IPS DF 4.7 (cell line): ENCODE data around the gene TCF7L1.
"Not testable (repeated sequence)": the region's sequence is repeated elsewhere in the genome, so short reads cannot be mapped to it uniquely, and the experiment has no call there.

Source experiments
- DNase-seq: peaks from one replicate; pipeline ENCODE4 v3.0.0-alpha.2; 2013; ENCODE audit warnings: low spot score; ENCODE audit errors: extremely low read depth

The TCF7L1 gene, protein sequence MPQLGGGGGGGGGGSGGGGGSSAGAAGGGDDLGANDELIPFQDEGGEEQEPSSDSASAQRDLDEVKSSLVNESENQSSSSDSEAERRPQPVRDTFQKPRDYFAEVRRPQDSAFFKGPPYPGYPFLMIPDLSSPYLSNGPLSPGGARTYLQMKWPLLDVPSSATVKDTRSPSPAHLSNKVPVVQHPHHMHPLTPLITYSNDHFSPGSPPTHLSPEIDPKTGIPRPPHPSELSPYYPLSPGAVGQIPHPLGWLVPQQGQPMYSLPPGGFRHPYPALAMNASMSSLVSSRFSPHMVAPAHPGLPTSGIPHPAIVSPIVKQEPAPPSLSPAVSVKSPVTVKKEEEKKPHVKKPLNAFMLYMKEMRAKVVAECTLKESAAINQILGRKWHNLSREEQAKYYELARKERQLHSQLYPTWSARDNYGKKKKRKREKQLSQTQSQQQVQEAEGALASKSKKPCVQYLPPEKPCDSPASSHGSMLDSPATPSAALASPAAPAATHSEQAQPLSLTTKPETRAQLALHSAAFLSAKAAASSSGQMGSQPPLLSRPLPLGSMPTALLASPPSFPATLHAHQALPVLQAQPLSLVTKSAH

DNA sequence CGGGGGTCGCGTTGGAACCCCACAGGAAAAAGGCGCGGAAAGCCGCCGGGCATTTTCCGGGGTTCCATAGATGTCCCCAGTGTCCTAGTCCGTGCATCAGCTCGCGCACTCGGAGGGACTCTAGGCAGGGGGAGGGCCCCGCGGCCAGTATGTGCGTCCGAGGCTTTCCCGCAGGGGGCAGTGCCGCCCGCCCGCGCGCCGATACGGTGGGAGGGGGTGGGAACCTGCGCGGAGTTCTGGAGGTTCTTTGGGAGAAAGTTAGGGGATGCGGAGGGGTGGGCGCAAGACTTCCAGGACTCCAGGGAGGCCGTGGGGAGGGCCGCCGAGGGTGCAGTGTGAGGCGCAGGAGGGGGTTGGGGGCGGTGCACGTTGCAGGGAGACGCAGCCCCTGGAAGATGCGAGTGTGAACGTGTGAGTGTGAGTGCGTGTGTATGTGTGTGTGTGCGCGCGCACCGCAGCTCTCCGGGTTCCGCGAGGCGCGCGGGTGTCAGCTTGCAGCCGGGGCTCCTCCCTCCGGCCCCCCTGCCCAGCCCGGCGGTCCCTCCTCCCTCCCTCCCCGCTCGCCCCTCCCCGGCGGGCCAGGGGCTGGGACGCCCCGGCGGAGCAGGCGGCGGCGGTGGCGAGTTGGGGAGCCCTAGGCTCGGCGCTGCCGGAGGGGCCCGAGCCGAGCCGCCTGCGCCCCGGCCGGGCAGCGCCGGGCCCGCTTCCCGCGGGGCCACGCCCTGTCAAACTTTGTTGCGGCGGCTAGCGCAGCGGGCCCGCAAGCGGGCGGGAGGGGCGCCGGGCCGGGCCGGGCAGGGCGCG lies at the start of gene TCF7L1:
Gene TCF7L1 (plus strand): TSS at position 559 of the 804 bp plus-strand sequence. CDS start 293 bp downstream, outside the sequence.
- no peak for DNase-seq

DNA sequence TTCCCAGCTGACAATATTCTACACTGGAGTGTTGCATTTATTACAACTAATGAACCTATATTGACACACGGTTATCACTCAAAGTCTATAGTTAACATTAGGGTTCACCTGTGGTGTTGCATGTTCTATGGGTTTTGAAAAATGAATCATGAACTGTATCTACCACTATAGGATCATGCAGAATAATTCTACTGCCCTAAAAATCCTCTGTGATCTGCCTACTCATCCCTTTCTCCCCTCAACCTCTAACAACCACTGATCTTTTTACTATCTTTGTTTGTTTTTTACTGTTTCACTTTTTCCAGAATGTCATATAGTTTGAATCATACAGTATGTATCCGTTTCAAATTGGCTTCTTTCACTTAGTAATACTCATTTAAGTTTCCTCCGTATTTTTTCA lies 47.6 kb upstream of the TCF7L1 start:
- no peak for DNase-seq

DNA sequence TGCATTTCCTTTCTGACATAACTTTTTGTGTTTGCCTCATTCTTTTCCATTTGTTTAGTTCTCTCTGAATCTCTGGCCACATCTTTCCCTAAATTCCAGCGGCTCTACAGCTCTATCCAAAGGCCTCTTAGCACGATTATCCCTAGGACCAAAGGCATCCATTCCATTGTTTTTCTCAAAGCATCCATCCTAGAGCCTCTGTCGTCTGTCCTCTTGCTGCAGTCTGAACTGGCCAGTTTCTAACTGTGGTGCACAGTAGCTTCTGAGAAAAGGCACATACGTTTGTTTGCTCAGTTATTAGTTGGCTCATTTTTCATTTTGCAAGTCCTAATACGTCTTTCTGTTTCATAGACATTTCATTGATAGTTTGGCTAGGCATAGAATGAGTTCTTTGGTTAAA lies 45.7 kb upstream of the TCF7L1 start:
- DNase-seq: no peak

DNA sequence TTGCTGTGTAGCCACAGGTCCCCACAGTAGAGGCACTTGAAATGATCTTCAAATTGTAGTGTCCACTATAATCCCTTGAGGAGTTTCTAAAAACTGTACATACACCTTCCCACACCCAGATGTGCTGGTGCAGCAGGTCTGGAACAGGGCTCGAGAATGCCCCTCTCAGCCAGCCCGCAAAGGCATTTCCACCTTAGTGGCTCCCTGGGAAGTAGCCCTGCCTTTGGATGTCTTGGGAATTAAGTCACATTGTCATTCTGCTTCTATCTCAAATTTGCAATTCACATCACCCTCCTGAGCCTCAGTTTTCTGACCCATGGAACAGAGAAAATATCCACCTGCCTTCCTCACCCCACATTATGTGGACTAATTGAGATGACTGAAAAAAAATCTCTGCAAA lies 44.3 kb upstream of the TCF7L1 start:
- DNase-seq: no peak

DNA sequence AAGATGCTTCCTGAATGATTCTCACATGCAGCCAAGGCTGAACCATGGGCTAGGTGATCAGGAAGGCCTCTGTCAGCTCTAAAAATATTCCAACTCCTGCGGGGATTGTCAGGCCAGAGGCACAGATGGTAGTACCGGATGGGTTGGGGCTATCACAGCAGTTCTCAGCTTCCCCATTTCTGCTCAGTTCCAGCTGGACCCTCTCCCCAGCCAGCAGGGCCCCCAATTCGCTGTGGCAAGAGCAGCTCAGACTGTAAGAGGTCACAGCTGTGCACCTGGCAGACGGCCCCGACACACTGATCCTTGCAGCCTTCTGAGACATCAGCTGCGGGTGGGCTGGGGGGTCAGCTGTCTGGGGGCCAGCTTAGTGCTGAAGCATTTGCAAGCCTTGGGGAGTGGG lies 43.6 kb upstream of the TCF7L1 start:
- DNase-seq: no peak

DNA sequence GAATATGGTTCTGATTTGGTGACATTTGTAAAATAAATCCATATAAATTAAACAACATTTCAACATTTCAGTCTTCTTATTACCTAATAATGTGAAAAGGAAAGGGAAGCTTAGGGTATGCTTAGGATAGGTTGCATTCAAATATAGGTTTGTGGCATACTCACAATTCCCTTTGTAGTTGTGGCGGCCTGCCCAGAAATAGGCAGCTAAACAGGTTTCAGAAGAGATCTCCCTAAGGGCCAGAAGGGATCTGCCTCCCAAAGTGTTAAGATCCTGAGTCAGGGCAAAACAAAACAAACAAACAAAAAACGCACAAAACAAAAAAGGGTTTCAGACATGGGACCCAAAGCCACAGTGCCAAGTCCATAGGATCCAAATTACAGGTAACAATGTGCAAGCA lies 41.4 kb upstream of the TCF7L1 start:
- no peak for DNase-seq

DNA sequence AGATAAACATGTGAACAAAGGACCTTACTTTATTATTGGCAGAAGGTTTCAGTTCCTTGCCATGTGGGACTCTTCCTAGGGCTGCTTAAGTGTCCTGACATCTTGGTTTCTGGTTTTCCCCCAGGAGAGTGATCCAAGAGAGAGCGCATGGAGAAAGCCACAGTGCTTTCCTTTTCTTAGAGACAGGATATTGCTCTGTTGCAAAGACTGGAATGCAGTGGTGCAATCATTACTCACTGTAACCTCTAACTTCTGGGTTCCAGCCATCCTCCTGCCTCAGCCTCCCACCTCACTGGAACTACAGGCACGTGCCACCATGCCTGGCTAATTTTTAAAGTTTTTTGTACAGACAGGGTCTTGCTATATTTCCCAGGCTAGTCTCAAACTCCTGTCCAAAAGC lies 38.1 kb upstream of the TCF7L1 start:
- no peak for DNase-seq

DNA sequence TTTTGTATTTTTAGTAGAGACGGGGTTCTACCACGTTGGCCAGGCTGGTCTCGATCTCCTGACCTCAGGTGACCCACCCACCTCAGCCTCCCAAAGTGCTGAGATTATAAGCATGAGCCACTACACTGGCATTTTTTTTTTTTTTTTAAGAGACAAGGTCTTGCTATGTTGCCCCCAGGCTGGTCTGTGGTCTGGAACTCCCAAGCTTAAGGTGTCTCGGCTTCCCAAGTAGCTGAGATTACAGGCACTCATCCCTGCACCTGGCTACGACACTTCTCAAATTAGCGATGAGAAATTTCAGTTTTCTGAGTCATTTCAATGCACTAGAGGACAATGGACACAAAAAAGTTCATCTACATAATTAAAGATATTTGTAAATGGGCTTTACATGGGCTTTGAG lies 36.6 kb upstream of the TCF7L1 start:
- DNase-seq: no peak

DNA sequence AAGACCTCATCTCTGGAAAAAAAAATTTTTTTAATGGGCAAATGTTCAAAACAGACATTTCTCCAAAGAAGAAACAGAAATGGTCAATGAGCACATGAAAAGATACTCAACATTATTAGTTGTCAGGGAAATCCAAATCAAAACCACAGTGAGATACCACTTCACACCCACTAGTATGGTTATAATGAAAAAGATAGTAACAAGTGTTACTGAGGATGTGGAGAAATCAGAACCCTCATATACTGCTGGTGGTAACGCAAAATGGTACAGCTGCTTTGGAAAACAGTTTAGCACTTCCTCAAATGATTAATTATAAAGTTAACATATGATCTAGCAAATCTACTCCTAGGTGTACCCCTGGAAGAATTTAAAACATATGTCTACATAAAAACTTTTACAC lies 29.0 kb upstream of the TCF7L1 start:
- DNase-seq: no peak

DNA sequence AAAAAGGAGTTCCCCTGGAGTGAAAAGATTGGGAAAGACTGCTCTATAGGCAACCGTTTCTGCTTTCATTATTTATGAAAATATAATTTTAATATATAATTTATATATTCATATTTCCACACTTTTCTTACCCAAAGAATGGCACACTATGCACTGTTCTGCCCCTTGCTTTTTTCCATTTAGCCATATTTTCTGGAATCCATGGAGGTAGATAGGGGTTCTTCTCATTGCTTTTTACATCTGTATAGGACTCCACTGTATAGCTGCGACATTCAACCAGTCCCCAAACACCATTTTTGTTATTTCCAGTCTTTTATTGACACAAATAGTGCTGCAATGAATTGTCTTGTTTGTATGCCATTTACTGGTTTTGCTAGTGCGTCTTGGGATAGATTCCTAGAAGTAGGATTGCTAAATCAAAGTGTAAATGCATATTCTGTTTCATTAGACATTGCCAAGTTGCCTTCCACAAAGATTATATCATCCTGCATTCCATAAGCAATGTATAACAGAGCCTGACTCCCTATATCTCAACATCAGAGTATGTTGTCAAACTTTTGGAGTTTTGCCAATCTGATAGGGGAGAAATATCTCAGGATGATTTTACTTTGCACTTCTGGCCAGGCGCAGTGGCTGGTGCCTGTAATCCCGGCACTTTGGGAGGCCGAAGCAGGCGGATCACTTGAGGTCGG lies 26.6 kb upstream of the TCF7L1 start:
- no peak for DNase-seq

DNA sequence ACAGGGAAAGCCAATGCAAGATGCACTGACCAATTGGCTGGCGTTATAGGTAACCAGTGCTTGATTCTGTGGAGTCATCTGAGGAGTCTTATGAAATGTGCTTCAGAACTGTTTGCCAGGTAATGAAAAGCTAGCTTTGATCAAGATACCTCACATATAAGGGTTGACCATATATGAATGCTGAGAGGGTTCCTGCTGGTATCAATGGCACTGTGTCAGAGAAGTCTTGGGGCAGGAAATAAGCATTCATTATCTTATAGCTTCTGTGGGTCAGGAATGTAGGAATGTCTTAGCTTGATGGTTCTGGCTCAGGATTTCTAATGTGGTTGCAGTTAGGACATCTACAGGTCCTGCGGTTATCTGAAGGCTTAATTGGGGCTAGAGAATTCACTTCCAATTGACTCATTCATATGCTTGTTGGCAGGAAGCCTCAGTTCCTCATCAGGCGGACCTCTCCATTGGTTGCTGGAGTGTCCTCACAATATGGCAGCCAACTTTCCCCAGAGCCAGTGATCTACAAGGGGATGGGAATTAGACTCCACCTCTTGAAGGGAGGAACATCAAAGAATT lies 22.1 kb upstream of the TCF7L1 start:
- DNase-seq: no peak

DNA sequence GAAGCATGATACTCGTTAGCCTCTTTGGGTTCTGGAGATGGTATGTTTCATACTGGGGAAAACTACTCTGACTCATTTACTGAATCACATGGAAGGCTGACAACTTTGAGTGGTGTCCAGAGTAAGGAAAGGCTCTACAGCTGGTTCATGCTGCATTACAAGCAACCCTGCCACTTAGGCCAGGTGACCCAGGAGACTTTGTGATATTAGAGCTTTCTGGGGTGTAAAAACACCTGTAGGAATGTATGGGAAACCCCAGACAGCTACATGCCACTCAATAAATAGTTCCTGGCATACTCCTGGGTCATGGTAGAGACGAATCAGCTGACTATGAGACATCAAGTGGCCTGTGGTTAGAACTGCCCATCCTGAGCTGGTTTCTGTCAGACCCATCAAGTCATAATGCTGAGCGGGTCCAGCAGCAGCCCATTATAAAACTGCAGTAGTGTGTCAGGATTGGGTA lies 21.3 kb upstream of the TCF7L1 start:
- no peak for DNase-seq

DNA sequence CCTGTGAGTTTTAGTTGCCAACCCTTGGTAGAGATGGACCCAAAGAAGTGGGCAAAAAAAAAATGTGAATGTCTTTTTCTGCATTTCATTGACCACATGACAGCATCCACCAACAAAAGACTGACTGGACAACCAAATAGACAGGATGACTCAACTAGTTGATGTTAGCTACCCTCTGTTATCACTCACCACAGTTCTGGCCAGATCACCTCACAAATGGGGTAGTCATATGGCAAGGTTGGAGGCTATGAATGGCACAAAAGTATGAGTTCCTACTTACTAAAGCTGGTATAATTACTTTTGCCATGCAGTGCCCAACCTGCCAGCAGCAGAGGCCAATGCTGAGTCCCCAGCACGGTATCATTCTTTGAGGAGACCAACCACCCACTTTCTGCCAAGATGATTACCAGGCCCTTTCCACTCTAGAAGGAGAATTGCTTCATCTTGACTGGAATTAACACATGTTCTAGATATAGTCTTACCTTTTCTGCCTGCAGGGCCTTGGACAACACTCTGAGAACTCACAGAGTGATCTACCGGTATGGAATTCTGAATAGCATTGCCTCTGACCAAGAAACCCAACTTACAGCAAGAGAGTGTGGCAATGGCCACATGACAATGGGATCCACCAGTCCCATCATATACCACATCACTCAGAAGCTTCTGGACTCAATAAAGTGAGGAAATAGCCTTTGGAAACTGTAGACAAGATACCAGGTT lies 20.1 kb upstream of the TCF7L1 start:
- DNase-seq: no peak

DNA sequence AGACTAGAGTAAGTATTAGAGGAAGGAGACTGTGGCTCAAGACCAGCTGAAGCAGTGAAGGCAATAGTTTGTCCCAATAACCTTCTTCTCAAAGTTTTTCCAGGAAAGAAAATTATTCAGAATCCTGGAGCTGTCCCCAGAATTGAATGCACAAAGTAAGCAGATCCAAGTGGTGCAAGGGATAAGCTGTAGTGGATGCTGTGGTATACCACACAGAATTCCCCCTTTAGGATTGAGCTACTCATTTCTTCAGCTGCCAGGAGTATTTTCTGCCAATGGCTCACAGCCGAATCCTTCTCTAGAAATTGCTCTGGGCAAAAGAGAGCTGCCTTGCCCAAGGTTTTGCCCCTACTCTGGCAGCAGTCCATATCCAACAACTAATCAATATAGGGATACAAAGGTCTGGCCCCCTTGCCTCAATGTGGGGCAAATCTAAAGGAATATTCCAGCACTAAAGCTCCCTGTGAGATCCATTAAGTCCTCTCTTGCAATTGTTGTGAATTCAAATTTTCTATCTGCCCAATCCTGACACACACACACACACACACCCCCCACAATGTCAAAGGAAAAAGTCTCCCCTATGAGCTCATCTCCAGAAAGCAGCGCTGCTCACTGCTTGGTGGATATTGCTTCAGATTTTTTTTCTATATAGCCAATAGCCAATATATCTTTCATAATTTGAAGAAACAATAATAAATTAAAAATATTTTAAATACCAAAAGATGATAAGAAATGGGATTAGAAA lies 18.4 kb upstream of the TCF7L1 start:
- DNase-seq: no peak

DNA sequence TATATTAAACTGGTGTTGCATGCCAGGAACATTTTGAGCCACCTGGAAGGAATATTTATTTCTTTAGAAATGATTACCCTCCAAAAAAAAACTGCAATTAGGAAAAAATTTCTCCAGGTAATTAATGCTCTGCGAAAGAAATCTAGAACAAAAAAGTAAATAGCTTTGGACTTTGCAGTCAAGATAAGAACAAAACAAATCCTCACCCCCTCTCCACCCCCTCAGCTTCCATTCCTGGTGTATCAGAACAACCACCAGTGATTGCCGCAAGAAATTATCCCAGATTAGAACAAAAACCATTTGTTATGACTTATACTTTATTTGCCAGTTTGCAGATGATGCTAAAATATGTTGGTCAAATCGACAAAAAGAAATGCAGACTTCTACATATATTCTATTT lies 17.0 kb upstream of the TCF7L1 start:
- DNase-seq: no peak

DNA sequence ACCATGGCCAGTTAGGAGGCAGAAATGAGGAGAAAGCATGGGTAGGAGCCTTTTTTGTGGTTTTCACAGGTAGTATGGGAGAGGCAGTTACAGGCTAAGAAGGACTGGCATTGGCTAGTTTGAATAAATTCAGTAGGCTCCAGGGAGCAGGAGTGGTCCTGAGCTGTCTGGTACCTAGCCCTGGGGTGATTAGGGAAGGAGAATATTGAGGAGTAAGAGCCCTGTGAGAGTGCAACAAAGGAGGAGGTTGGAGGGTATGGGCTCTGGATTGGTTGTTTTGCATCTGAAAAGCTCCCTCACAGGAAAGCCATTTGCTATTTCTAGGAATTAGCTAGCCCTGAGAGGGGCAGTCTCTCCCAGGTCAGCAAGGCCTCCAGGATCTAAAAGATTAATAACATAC lies 13.3 kb upstream of the TCF7L1 start:
- no peak for DNase-seq

DNA sequence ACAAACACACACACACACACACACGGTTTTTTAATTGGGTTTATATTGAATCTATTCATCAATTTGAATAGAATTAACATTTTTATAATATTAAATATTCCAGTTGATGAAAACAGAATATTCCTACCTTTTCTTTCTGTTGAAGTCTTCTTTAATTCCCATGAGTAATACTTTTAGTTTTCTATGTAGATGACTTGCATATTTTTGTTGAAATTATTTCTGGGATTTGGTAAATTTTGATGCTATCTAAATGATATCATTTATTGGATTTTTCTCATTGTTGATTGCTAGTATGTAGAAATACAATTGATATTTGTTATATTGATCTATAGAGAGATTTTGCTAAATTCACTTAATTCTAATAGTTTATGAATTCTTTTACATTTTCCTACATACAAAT lies 12.8 kb upstream of the TCF7L1 start:
- no peak for DNase-seq

DNA sequence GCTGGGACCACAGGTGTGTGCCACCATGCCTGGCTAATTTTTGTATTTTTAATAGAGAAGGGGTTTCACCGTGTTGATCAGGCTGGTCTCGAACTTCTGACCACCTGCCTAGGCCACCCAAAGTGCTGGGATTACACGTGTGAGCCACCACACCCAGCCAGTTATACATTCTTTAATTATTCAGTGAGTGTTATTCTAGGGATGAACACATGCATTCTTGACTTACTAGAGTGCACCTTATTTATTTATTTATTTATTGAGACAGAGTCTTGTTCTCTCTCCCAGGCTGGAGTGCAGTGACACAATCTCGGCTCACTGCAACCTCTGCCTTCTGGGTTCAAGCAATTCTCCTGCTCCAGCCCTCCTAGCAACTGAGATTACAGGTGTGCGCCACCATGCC lies 6.7 kb upstream of the TCF7L1 start:
- not testable (repeated sequence) for DNase-seq

DNA sequence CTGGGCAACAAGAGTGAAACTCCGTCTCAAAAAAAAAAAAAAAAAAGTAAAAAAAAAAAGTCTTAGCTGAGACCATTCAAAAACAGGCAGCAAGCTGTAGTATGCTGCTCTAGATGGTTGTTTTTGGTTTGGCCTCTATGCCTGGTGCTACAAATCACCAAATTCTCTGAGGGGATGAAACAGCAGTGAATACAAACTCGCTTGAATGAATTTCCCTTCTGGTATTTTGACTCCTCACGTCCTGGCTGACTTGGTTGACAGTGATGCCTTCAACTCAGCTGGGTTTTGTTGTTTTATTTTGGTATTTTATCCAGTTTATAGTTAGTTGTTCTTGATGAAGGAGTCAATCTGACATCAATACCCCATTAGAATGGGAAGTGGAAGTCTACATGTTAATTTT lies 3.3 kb upstream of the TCF7L1 start:
- DNase-seq: no peak

DNA sequence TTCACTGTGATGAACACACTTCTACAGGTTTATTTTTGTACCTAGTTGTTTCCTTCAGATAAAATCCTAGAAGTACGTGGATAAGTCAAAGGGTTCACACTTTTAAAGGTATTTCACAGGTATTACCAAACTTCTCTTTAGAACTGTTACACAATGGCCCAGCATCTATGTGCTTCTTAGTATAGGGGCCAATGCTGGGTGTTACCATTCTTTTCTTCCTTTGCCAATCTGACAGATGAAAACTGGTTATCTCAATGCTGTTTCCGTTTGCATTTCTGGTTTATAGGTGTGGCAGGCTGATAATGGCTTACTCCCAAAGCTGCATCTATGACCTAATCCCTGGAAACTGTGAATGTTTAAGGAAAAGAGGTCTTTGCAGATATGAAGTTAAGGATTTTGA lies 2.8 kb upstream of the TCF7L1 start:
- no peak for DNase-seq
